Activated T-cell treated with anti-CD3 and anti-CD28 coated beads for 4 hours (primary cell): ENCODE data around the gene KCNA1.
"Not testable (repeated sequence)": the region's sequence is repeated elsewhere in the genome, so short reads cannot be mapped to it uniquely, and the experiment has no call there.

Experiments used
- DNase-seq: peaks from one replicate; pipeline ENCODE4 v3.0.0-alpha.2; 2020

Gene KCNA1

GRCh38 chr12:4909734-4910501 is at the start of gene KCNA1:
Gene KCNA1 (plus strand): TSS chr12:4909905. CDS start chr12:4911379, 1,474 bp downstream.
- no peak for DNase-seq

- no peak for DNase-seq
Measured at GRCh38 chr12:4860741-4861140, 49.0 kb upstream of the KCNA1 start.

GRCh38 chr12:4862809-4863208 is 46.9 kb upstream of the KCNA1 start:
- no peak for DNase-seq

- no peak for DNase-seq
Measured at GRCh38 chr12:4864575-4864974, 45.1 kb upstream of the KCNA1 start.

GRCh38 chr12:4865246-4865645 is 44.5 kb upstream of the KCNA1 start:
- DNase-seq = no peak

- no peak for DNase-seq
Measured at GRCh38 chr12:4866299-4866698, 43.4 kb upstream of the KCNA1 start.

GRCh38 chr12:4867384-4867783 is 42.3 kb upstream of the KCNA1 start:
- DNase-seq = no peak

- no peak for DNase-seq
Measured at GRCh38 chr12:4870423-4870822, 39.3 kb upstream of the KCNA1 start.

GRCh38 chr12:4871514-4871913 is 38.2 kb upstream of the KCNA1 start:
- DNase-seq = no peak

GRCh38 chr12:4873947-4874346 is 35.8 kb upstream of the KCNA1 start:
- DNase-seq = no peak

GRCh38 chr12:4874671-4875070 is 35.0 kb upstream of the KCNA1 start:
- no peak for DNase-seq

- not testable (repeated sequence) for DNase-seq
Measured at GRCh38 chr12:4879481-4879880, 30.2 kb upstream of the KCNA1 start.

- no peak for DNase-seq
Measured at GRCh38 chr12:4881266-4882064, 28.2 kb upstream of the KCNA1 start.

- no peak for DNase-seq
Measured at GRCh38 chr12:4891866-4892265, 17.8 kb upstream of the KCNA1 start.

- DNase-seq = no peak
Measured at GRCh38 chr12:4892418-4892817, 17.3 kb upstream of the KCNA1 start.

GRCh38 chr12:4894019-4894418 is 15.7 kb upstream of the KCNA1 start:
- DNase-seq = no peak

- DNase-seq = no peak
Measured at GRCh38 chr12:4899364-4899763, 10.3 kb upstream of the KCNA1 start.

GRCh38 chr12:4900327-4900726 is 9.4 kb upstream of the KCNA1 start:
- no peak for DNase-seq

- DNase-seq = no peak
Measured at GRCh38 chr12:4905316-4905715, 4.4 kb upstream of the KCNA1 start.

- DNase-seq = no peak
Measured at GRCh38 chr12:4908684-4909409, 858 bp upstream of the KCNA1 start.

- no peak for DNase-seq
Measured at GRCh38 chr12:4909410-4909733, 333 bp upstream of the KCNA1 start.

GRCh38 chr12:4910502-4911315 is 1.0 kb downstream of the KCNA1 start:
- DNase-seq = no peak
